ENCODE measurements around the gene TAF4B.

GRCh38 chr18:26181343-26181826 is 44.9 kb upstream of the TAF4B start:
- no peak for TF ChIP-seq GATA2 (IDR thresholded peaks at IDR 0.05; ENCODE audit: low read depth, low read length)
- no peak for TF ChIP-seq GATA3 (IDR thresholded peaks at IDR 0.05; ENCODE audit: low read depth, low read length)
